Stimulated activated CD4-positive, alpha-beta T cell treated with anti-CD3 and anti-CD28 coated beads, TNF-alpha, amount 100 ng/mL, for 1 hour (primary cell): ENCODE results near the gene CDH10.

Experiments used
- DNase-seq, 3 donors: peaks; one replicate each; pipeline ENCODE4 v3.0.0-alpha.2; 2020; ENCODE audit warnings: low read depth in 3 of 3, low spot score in 1 of 3

Gene CDH10

DNA sequence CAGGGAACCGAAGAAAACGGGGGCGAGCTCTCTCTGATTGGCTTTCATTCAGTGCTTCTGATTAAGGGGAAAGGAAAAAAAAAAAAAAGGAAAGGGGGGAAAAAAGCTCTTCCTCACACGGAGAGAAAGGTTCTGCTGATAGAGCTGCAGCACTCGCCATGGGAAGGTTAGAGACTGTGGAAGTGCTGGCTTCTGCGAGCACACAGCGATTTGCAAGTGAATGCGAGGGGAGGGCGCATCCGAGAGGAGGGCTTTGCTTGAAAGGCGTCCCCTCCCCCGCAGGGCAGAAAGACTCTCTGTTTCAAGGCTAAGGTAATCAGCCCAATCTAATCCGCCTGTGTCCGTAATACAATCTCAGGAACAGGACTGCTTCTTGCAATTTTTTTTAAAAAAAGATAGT lies at the start of gene CDH10:
CDH10 (minus strand) TSS at position 218 of the 400 bp plus-strand sequence. CDS start 51,488 bp downstream, outside the sequence.
- no peak for DNase-seq

- no peak for DNase-seq
These were observed 48.8 kb upstream of the CDH10 start for GRCh38 chr5:24693609-24694008.

DNA sequence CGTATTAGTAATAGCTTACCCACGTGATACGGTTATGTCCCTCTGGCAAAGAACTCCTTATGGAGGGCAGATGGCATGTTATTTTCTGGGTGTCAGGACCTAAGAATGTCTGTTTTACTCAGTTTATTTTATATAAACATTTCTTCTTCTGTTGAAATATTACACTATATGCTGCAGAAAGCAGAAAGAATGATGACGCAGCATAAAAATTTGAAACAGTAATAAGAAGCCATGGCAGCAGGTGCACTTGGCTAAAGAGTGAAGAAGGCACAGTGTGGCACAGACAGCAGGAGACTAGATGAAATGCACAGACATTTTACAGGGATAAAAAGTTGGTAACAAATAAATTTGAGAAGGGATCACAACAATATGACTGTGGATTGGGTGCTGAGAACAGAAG lies 46.3 kb upstream of the CDH10 start:
- DNase-seq: no peak

DNA sequence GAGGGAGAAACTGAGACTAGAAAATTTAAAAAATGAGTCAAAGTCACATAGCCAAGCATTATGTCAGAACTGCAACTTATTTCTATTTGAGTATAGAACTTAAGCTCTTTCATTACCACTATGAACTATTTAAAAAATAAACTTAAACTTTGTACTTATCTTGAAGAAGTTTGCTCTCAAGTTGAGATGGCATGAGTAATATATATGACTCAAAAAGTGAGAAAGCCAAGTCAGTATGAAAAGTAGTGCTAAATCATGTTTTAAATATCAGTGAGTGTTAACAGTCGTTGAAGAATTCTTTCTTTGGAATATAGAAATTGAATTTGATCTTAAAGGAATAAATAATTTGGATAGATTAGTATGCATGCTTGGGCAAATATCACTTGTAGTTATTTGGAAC lies 36.3 kb upstream of the CDH10 start:
- no peak for DNase-seq

DNA sequence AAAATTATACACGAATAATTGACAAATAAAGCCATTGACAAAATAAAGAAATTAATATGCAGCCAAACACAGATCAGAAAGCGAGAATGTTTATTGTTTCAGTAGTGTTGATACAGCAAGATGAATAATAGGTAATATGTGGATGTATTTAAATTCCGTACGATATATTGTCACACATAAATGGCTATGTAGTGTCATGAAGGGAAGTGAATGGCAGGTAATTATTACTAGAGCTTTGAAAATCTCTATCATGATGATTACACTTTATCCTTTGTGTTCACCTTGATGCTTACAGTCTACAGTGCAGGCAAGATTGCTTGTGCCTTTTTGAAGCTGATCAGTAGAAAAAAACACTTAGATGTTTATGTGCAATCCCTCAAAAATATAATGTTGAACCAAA lies 23.3 kb upstream of the CDH10 start:
- DNase-seq: no peak

- DNase-seq: no peak
These were observed 4.8 kb upstream of the CDH10 start for GRCh38 chr5:24649531-24649930.

DNA sequence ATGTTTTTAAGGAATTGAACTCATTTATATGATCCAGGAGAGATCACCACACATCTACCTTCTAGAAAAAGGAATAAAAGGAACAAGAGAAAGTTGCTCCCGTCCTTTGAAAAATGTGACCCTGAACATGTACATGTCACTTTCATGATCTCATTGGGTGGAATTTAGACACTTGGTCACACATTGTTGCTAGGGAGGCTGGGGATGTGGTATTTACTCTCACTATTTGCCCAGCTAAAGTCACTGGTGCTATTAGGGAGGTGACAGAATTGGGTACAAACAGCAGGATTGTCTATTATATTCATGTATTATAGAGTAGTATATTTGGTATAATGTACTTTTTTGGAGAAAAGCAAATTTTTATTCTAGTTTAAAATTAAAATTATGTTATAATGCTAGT lies 2.1 kb upstream of the CDH10 start:
- DNase-seq: no peak

GRCh38 chr5:24645483-24645882 lies 705 bp upstream of the CDH10 start:
- no peak for DNase-seq

GRCh38 chr5:24643880-24644279 lies 898 bp downstream of the CDH10 start:
- DNase-seq: no peak

GRCh38 chr5:24643156-24643555 lies 1.6 kb downstream of the CDH10 start:
- no peak for DNase-seq

DNA sequence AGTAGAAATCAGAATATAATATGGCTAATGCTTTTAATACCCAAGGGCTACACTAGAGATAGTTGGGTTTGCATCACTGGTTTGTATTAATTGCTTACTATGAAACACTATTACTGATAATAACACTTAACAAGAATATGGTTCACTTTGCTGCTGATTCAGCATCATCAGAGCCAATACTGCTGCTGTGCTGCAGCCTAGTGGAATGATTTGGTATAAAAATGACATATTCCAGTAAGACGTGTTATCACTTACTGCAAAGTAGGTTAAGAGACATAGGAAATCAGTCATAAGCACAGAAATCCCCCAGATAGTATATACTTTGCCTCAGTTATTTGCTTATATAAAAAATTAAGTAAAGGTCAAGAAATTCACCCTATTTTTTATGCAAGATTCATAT lies 2.8 kb downstream of the CDH10 start:
- no peak for DNase-seq

GRCh38 chr5:24635209-24635608 lies 9.6 kb downstream of the CDH10 start:
- no peak for DNase-seq

DNA sequence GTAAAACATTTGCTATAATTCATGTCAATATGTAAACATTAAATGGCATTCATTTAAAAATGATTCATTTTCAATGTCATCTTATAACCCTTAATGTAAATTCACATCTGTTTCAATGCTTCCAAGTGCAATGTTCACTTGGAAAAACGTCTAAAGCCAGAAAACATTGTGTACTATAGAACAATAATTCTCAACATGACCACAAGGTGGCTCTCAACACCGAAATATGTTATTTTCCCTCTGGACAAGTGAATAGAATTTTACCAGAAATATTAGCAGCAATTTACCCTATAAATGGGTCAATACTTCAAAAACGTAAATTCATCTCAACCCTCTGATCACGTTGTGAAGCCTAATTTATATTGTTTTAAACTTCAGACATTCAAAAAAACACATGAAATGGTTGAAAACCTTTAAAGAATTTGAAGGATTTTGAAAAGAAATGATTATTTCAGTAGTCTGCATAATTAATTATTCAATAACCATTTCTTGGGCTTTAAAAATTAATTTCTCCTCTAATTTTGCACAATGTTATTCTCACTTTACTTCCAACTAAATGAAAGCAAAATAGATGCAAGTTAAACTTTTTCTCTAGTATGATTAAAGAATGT lies 11.0 kb downstream of the CDH10 start:
- DNase-seq: no peak

- no peak for DNase-seq
These were observed 12.4 kb downstream of the CDH10 start for GRCh38 chr5:24632353-24632752.

- no peak for DNase-seq
These were observed 13.9 kb downstream of the CDH10 start for GRCh38 chr5:24630918-24631317.

- no peak for DNase-seq
These were observed 15.0 kb downstream of the CDH10 start for GRCh38 chr5:24629798-24630197.

DNA sequence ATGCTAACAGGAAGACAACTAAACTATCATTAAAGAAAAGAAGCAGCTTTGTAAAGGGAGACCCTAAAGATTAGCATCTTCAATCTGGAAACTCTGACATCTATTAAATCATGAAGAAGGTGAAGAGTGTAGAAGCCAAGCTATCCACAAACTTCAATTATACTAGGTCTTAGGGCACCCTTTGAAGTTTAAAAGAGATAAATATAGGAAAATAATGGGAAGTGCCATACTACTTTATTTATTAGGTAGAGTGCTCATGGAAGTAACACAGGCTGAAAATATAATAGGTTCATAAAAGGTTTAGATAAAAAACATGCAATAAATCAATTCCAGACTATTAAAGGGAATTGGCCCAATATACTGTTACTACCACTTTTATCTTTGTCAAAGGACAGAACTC lies 19.9 kb downstream of the CDH10 start:
- DNase-seq: no peak

- DNase-seq: no peak
These were observed 21.2 kb downstream of the CDH10 start for GRCh38 chr5:24623624-24624023.

GRCh38 chr5:24623031-24623430 lies 21.7 kb downstream of the CDH10 start:
- no peak for DNase-seq

- DNase-seq: no peak
These were observed 23.0 kb downstream of the CDH10 start for GRCh38 chr5:24621792-24622191.

DNA sequence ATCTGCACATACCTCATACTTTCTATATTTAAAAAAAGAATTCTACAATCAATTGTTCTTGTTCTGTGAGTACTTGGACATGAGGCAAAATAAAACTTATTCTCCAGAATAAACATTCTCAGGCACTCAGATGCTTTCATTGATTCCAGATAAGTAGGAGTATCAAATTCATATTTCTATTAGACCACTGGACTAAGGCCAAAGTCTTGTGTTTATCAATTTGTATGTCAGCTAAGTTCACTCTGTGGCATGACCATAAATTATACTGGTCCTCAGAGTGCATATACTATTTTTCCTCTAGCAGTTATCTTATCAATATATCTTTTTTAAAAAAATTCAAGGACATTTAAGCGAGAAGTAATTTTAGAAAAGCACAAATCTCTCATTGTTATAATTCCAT lies 28.2 kb downstream of the CDH10 start:
- DNase-seq: no peak

GRCh38 chr5:24615159-24615558 lies 29.6 kb downstream of the CDH10 start:
- no peak for DNase-seq

DNA sequence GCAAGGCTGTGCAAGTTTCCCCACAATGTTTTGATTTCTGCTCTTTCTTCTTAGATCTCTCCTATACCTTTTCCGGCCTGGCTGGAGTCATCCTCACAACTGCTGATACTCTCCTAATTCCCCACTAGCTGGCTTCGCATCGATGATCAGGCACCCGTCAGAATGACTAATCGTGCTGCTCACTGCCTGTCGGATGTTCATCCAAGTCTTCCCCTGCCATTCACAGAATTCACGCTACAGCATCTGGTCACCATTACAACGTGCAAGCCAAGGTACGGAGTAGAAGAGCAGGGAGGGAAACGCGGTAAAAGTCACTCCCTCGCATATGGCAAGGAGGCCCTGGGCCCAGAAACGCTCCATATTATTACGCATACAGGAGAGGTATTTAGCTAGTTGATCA lies 35.1 kb downstream of the CDH10 start:
- DNase-seq: no peak

GRCh38 chr5:24606971-24607370 lies 37.8 kb downstream of the CDH10 start:
- no peak for DNase-seq
